Mesenchymal stem cell (in vitro differentiated cells and primary cell): ENCODE data around the gene CCDC85B.
A peak's percentile ranks its signal among the peaks of the same experiment; 100 is the strongest.

ENCODE experiments used
- DNase-seq: peaks from one replicate; pipeline ENCODE4 v3.0.0-alpha.2; 2013
- H2AFZ ChIP-seq: one replicate; pipeline ENCODE4 v1.6.1; 2013; ENCODE audit warnings: low read depth, mild to moderate bottlenecking, control low read depth, inconsistent platforms, low read length, moderate library complexity
- H2AK5ac ChIP-seq: 2 replicates; pipeline ENCODE4 v1.6.1; 2013; ENCODE audit warnings: low read length, moderate library complexity, mild to moderate bottlenecking, inconsistent platforms; ENCODE audit not compliant: severe bottlenecking
- H2BK120ac ChIP-seq: one replicate; pipeline ENCODE4 v1.6.1; 2013; ENCODE audit warnings: low read depth, mild to moderate bottlenecking, inconsistent platforms, low read length, moderate library complexity
- H2BK12ac ChIP-seq, 2 experiments: one replicate each; pipeline ENCODE4 v1.6.1; 2013; ENCODE audit warnings: inconsistent platforms in 2 of 2, low read length in 2 of 2, mild to moderate bottlenecking in 2 of 2, moderate library complexity in 2 of 2, control low read depth in 1 of 2
- H2BK15ac ChIP-seq: one replicate; pipeline ENCODE4 v1.6.1; 2013; ENCODE audit warnings: mild to moderate bottlenecking, low read depth, inconsistent platforms; ENCODE audit not compliant: poor library complexity, severe bottlenecking
- H2BK5ac ChIP-seq: 2 replicates; pipeline ENCODE4 v1.6.1; 2013; ENCODE audit warnings: low read depth, mild to moderate bottlenecking, low read length, control low read depth, inconsistent platforms; ENCODE audit not compliant: poor library complexity, severe bottlenecking
- H3K14ac ChIP-seq, 2 experiments: one replicate each; pipeline ENCODE4 v1.6.1; 2013; ENCODE audit warnings: inconsistent platforms in 2 of 2, low read length in 2 of 2, control low read depth in 1 of 2, mild to moderate bottlenecking in 1 of 2, moderate library complexity in 1 of 2
- H3K18ac ChIP-seq, 2 experiments: one replicate each; pipeline ENCODE4 v1.6.1; 2013; ENCODE audit warnings: inconsistent platforms in 2 of 2, low read length in 2 of 2, control low read depth in 1 of 2, low read depth in 1 of 2, mild to moderate bottlenecking in 1 of 2
- H3K23ac ChIP-seq, 2 experiments: one replicate each; pipeline ENCODE4 v1.6.1; 2013; ENCODE audit warnings: inconsistent platforms in 2 of 2, low read length in 2 of 2, mild to moderate bottlenecking in 2 of 2, moderate library complexity in 2 of 2, control low read depth in 1 of 2
- H3K27ac ChIP-seq: 2 replicates; pipeline ENCODE4 v1.5.1; 2013; ENCODE audit warnings: mild to moderate bottlenecking, moderate library complexity, low read length, control low read depth, inconsistent platforms; ENCODE audit not compliant: poor library complexity, severe bottlenecking
- H3K27me3 ChIP-seq, 2 experiments: 2 replicates each; pipeline versions ENCODE4 v1.6.1 to v1.7.0; 2013; ENCODE audit warnings: low read length in 2 of 2, mild to moderate bottlenecking in 2 of 2, moderate library complexity in 2 of 2, control low read depth in 1 of 2, inconsistent platforms in 1 of 2; ENCODE audit not compliant: control insufficient read depth in 1 of 2, insufficient read depth in 1 of 2
- H3K36me3 ChIP-seq, 2 experiments: 2 replicates each; pipeline versions ENCODE4 v1.6.1 to v1.7.0; 2013; ENCODE audit warnings: low read length in 2 of 2, control low read depth in 1 of 2, inconsistent platforms in 1 of 2, low read depth in 1 of 2, mild to moderate bottlenecking in 1 of 2; ENCODE audit not compliant: insufficient read depth in 2 of 2, control insufficient read depth in 1 of 2
- H3K4ac ChIP-seq, 2 experiments: one replicate each; pipeline ENCODE4 v1.6.1; 2013; ENCODE audit warnings: inconsistent platforms in 2 of 2, low read length in 2 of 2, mild to moderate bottlenecking in 2 of 2, moderate library complexity in 2 of 2, control low read depth in 1 of 2, low read depth in 1 of 2
- H3K4me1 ChIP-seq: 2 replicates; pipeline ENCODE4 v1.6.1; 2013; ENCODE audit warnings: low read depth, low read length, control low read depth; ENCODE audit not compliant: control insufficient read depth, insufficient read depth
- H3K4me2 ChIP-seq: 2 replicates; pipeline ENCODE4 v1.6.1; 2013; ENCODE audit warnings: low read length, mild to moderate bottlenecking, inconsistent platforms; ENCODE audit not compliant: poor library complexity, severe bottlenecking
- H3K4me3 ChIP-seq, 2 experiments: 2 replicates each; pipeline versions ENCODE4 v1.5.1 to v1.7.0; 2013; ENCODE audit warnings: low read length in 2 of 2, mild to moderate bottlenecking in 2 of 2, control low read depth in 1 of 2, low read depth in 1 of 2; ENCODE audit not compliant: insufficient read depth in 1 of 2
- H3K79me1 ChIP-seq: replicated peaks from 2 replicates; pipeline ENCODE4 v1.6.1; 2013; ENCODE audit warnings: mild to moderate bottlenecking, control low read depth, low read length, inconsistent platforms; ENCODE audit not compliant: poor library complexity, severe bottlenecking
- H3K9ac ChIP-seq: 2 replicates; pipeline ENCODE4 v1.7.0; 2013; ENCODE audit warnings: mild to moderate bottlenecking, low read length, moderate library complexity
- H3K9me3 ChIP-seq: 2 replicates; pipeline ENCODE4 v1.7.0; 2013; ENCODE audit warnings: mild to moderate bottlenecking, low read length; ENCODE audit not compliant: control insufficient read depth
- H4K8ac ChIP-seq: one replicate; pipeline ENCODE4 v1.6.1; 2013; ENCODE audit warnings: inconsistent platforms, mild to moderate bottlenecking, low read length, moderate library complexity
- H4K91ac ChIP-seq: one replicate; pipeline ENCODE4 v1.6.1; 2013; ENCODE audit warnings: mild to moderate bottlenecking, low read length, inconsistent platforms
- WGBS: methylation state at CpG from one replicate; pipeline ENCODE4 v1.1.7; 2013; ENCODE audit warnings: mixed read lengths; 5-methylcytosine and 5-hydroxymethylcytosine counted together

The CCDC85B gene

GRCh38 chr11:65903068-65903481 lies 12.6 kb downstream of the CCDC85B start:
- Histone ChIP-seq H3K14ac (no peak overlapping the region), H2BK120ac (peak overlapping the region; percentile 29), H3K4me3 (peak overlapping the region in 1 of 2 experiments; percentile 69), H3K23ac (no peak overlapping the region), H2BK12ac (peak overlapping the region; percentile 98), H2AFZ (peak overlapping the region; percentile 24), H3K27ac (peak overlapping the region; percentile 88), H2BK5ac (peak overlapping the region; percentile 60), H3K27me3 (no peaks in the 10 kb centered on the region), H3K36me3 (peaks cover 0 to 4% of the 10 kb centered on the region in 2 experiments), H3K4ac (peak overlapping the region; percentile 65 to 89), H3K9me3 (no peaks in the 10 kb centered on the region), H2AK5ac (peak overlapping the region; percentile 71), H4K8ac (peak overlapping the region; percentile 79), H3K4me2 (peak overlapping the region; percentile 38), H3K9ac (peak overlapping the region; percentile 78), H3K79me1 (peaks cover 2% of the 10 kb centered on the region), H4K91ac (peak overlapping the region; percentile 96), H2BK15ac (peak overlapping the region; percentile 98), H3K18ac (peak overlapping the region; percentile 59 to 83), H3K4me1 (peaks cover 26% of the 10 kb centered on the region)
- 0% methylated on average over 4 of the region's 5 CpGs for WGBS
- peak; percentile 95 for DNase-seq

- DNase-seq = no peak
- Histone ChIP-seq H3K23ac (no peak overlapping the region), H3K27me3 (no peaks in the 10 kb centered on the region), H3K18ac (peak overlapping the region; percentile 67 to 74), H2BK5ac (peak overlapping the region; percentile 21), H2AFZ (no peak overlapping the region), H3K14ac (no peak overlapping the region), H3K27ac (peak overlapping the region; percentile 88), H4K8ac (peak overlapping the region; percentile 51), H3K36me3 (no peaks in the 10 kb centered on the region), H4K91ac (peak overlapping the region; percentile 91), H3K9ac (peak overlapping the region; percentile 78), H3K4me3 (peak overlapping the region in 1 of 2 experiments; percentile 69), H2AK5ac (peak overlapping the region; percentile 15), H3K4ac (peak overlapping the region; percentile 53 to 72), H3K9me3 (no peaks in the 10 kb centered on the region), H2BK120ac (no peak overlapping the region), H2BK12ac (peak overlapping the region; percentile 37 to 93), H3K4me2 (no peak overlapping the region), H3K79me1 (peaks cover 2% of the 10 kb centered on the region), H2BK15ac (no peak overlapping the region), H3K4me1 (peaks cover 24% of the 10 kb centered on the region)
- 74% methylated on average over 8 of the region's 8 CpGs for WGBS
Measured at GRCh38 chr11:65903715-65904114, 13.2 kb downstream of the CCDC85B start.

GRCh38 chr11:65906602-65907001 lies 16.1 kb downstream of the CCDC85B start:
- no peak overlapping the region for H2BK15ac ChIP-seq
- no peaks in the 10 kb centered on the region for H3K36me3 ChIP-seq
- no peak overlapping the region for H3K18ac ChIP-seq
- H2AK5ac ChIP-seq = no peak overlapping the region
- no peak overlapping the region for H4K8ac ChIP-seq
- no peak overlapping the region for H3K9ac ChIP-seq
- H3K14ac ChIP-seq = no peak overlapping the region
- H4K91ac ChIP-seq = no peak overlapping the region
- H3K79me1 ChIP-seq = peaks cover 2% of the 10 kb centered on the region
- no peak overlapping the region for H2AFZ ChIP-seq
- no peak overlapping the region for H3K27ac ChIP-seq
- no peak overlapping the region for H2BK120ac ChIP-seq
- no peak overlapping the region for H3K4me3 ChIP-seq
- no peaks in the 10 kb centered on the region for H3K27me3 ChIP-seq
- WGBS = 55% methylated on average over 5 of the region's 5 CpGs
- H3K4me2 ChIP-seq = no peak overlapping the region
- peak overlapping the region in 1 of 2 experiments; percentile 15 for H3K4ac ChIP-seq
- no peak overlapping the region for H3K23ac ChIP-seq
- H2BK5ac ChIP-seq = no peak overlapping the region
- no peak for DNase-seq
- H2BK12ac ChIP-seq = no peak overlapping the region
- no peaks in the 10 kb centered on the region for H3K9me3 ChIP-seq
- peaks cover 28% of the 10 kb centered on the region for H3K4me1 ChIP-seq

GRCh38 chr11:65907878-65908277 lies 17.4 kb downstream of the CCDC85B start:
- H3K27me3 ChIP-seq = no peaks in the 10 kb centered on the region
- H3K4me2 ChIP-seq = no peak overlapping the region
- no peak overlapping the region for H3K27ac ChIP-seq
- H4K8ac ChIP-seq = no peak overlapping the region
- no peak overlapping the region for H3K4me3 ChIP-seq
- peaks cover 28% of the 10 kb centered on the region for H3K4me1 ChIP-seq
- no peak overlapping the region for H2BK120ac ChIP-seq
- no peak overlapping the region for H2AK5ac ChIP-seq
- no peaks in the 10 kb centered on the region for H3K36me3 ChIP-seq
- H3K14ac ChIP-seq = no peak overlapping the region
- no peak overlapping the region for H3K23ac ChIP-seq
- no peaks in the 10 kb centered on the region for H3K9me3 ChIP-seq
- H2BK5ac ChIP-seq = no peak overlapping the region
- no peak for DNase-seq
- no peak overlapping the region for H2AFZ ChIP-seq
- H2BK15ac ChIP-seq = peak overlapping the region; percentile 36
- H4K91ac ChIP-seq = no peak overlapping the region
- H3K79me1 ChIP-seq = peaks cover 6% of the 10 kb centered on the region
- 97% methylated on average over 6 of the region's 6 CpGs for WGBS
- no peak overlapping the region for H3K9ac ChIP-seq
- no peak overlapping the region for H3K4ac ChIP-seq
- H3K18ac ChIP-seq = no peak overlapping the region
- no peak overlapping the region for H2BK12ac ChIP-seq
